ENCODE data around the gene HM13.
"Not testable (repeated sequence)": the region's sequence is repeated elsewhere in the genome, so short reads cannot be mapped to it uniquely, and the experiment has no call there.

GRCh38 chr20:31545621-31546040, 31.4 kb downstream of the HM13 start:
- not testable (repeated sequence) for TF ChIP-seq CTCF (conservative IDR thresholded peaks at IDR 0.05; ENCODE audit: low read depth in 2 of 2); JUNB (IDR thresholded peaks at IDR 0.05; ENCODE audit: unreplicated experiment); POLR2AphosphoS5 (IDR thresholded peaks at IDR 0.05; ENCODE audit: low read depth); EZH2 (IDR thresholded peaks at IDR 0.05; ENCODE audit: low read depth, unreplicated experiment); CREB1 (CRISPR knock-in tag; IDR thresholded peaks at IDR 0.05; ENCODE audit: low read depth); EZH2phosphoT487 (IDR thresholded peaks at IDR 0.05; ENCODE audit: unreplicated experiment)
- TF ChIP-seq, protein P1, sequence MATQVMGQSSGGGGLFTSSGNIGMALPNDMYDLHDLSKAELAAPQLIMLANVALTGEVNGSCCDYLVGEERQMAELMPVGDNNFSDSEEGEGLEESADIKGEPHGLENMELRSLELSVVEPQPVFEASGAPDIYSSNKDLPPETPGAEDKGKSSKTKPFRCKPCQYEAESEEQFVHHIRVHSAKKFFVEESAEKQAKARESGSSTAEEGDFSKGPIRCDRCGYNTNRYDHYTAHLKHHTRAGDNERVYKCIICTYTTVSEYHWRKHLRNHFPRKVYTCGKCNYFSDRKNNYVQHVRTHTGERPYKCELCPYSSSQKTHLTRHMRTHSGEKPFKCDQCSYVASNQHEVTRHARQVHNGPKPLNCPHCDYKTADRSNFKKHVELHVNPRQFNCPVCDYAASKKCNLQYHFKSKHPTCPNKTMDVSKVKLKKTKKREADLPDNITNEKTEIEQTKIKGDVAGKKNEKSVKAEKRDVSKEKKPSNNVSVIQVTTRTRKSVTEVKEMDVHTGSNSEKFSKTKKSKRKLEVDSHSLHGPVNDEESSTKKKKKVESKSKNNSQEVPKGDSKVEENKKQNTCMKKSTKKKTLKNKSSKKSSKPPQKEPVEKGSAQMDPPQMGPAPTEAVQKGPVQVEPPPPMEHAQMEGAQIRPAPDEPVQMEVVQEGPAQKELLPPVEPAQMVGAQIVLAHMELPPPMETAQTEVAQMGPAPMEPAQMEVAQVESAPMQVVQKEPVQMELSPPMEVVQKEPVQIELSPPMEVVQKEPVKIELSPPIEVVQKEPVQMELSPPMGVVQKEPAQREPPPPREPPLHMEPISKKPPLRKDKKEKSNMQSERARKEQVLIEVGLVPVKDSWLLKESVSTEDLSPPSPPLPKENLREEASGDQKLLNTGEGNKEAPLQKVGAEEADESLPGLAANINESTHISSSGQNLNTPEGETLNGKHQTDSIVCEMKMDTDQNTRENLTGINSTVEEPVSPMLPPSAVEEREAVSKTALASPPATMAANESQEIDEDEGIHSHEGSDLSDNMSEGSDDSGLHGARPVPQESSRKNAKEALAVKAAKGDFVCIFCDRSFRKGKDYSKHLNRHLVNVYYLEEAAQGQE (IDR thresholded peaks at IDR 0.05; ENCODE audit: unreplicated experiment): not testable (repeated sequence)

All from GM23338 (cell line).